GM23338 (cell line): ENCODE measurements around the gene ACAT2. TPM values are rescaled to one million over a fixed set of nuclear protein-coding genes. Genes with fewer than 3 reads are reported as not detected.

Experiments used
- ETS1 ChIP-seq: IDR thresholded peaks from 2 replicates; pipeline ENCODE4 v1.6.1; 2016; ENCODE audit warnings: antibody characterized with exemption
- EZH2 ChIP-seq: fragments of 200-600 bp; sonication (generic); IDR thresholded peaks from one replicate; pipeline ENCODE4 v1.8.0; 2017; ENCODE audit warnings: antibody characterized with exemption, mild to moderate bottlenecking, low read depth; ENCODE audit not compliant: unreplicated experiment
- JUNB ChIP-seq: IDR thresholded peaks from one replicate; pipeline ENCODE4 v1.6.1; 2016; ENCODE audit warnings: antibody characterized with exemption; ENCODE audit not compliant: unreplicated experiment
- STAT1 ChIP-seq: IDR thresholded peaks from one replicate; pipeline ENCODE4 v1.6.1; 2016; ENCODE audit warnings: antibody characterized with exemption; ENCODE audit not compliant: unreplicated experiment
- ZNF462 ChIP-seq: fragments of 250-450 bp; sonication (Bioruptor Pico); IDR thresholded peaks from 2 replicates; pipeline ENCODE4 v1.5.0; 2020; ENCODE audit warnings: mild to moderate bottlenecking, moderate library complexity
- polyA plus RNA-seq: library from polyadenylated mRNA; unstranded; fragments of >200 nt; fragmentation: Nextera tagmentation; extraction: Ambion mirVana; gene quantifications from 2 replicates; pipeline ENCODE4 v1.2.1, GENCODE V29; 2016
- total RNA-seq: library from RNA; depleted of rRNA; stranded (reverse); fragments of >200 nt; shearing (Covaris generic); gene quantifications from 2 replicates; pipeline ENCODE4 v1.2.3, GENCODE V29; 2014
- TF ChIP-seq, protein P1 (sequence below), 2 experiments: fragments of 200-600 bp in 1 of 2; sonication (generic) in 1 of 2; conservative IDR thresholded peaks; 2 replicates each; pipeline versions ENCODE4 v1.5.1 to v1.6.1; 2016 to 2017; ENCODE audit warnings: antibody characterized with exemption in 2 of 2, low read depth in 2 of 2, mild to moderate bottlenecking in 2 of 2, moderate library complexity in 1 of 2
- TF ChIP-seq, protein P2 (sequence below): IDR thresholded peaks from one replicate; pipeline ENCODE4 v1.6.1; 2018; ENCODE audit warnings: antibody characterized with exemption; ENCODE audit not compliant: unreplicated experiment

ACAT2 gene
- total and polyA plus RNA-seq, 2 experiments from 2014 or later: 108 to 151 TPM

- TF ChIP-seq ZNF462 (CRISPR knock-in tag) (no peak), EZH2 (no peak), JUNB (no peak), ETS1 (no peak), STAT1 (no peak)
- TF ChIP-seq, protein P1, sequence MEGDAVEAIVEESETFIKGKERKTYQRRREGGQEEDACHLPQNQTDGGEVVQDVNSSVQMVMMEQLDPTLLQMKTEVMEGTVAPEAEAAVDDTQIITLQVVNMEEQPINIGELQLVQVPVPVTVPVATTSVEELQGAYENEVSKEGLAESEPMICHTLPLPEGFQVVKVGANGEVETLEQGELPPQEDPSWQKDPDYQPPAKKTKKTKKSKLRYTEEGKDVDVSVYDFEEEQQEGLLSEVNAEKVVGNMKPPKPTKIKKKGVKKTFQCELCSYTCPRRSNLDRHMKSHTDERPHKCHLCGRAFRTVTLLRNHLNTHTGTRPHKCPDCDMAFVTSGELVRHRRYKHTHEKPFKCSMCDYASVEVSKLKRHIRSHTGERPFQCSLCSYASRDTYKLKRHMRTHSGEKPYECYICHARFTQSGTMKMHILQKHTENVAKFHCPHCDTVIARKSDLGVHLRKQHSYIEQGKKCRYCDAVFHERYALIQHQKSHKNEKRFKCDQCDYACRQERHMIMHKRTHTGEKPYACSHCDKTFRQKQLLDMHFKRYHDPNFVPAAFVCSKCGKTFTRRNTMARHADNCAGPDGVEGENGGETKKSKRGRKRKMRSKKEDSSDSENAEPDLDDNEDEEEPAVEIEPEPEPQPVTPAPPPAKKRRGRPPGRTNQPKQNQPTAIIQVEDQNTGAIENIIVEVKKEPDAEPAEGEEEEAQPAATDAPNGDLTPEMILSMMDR (conservative IDR thresholded peaks at IDR 0.05; ENCODE audit: low read depth in 2 of 2): no peak
- TF ChIP-seq, protein P2, sequence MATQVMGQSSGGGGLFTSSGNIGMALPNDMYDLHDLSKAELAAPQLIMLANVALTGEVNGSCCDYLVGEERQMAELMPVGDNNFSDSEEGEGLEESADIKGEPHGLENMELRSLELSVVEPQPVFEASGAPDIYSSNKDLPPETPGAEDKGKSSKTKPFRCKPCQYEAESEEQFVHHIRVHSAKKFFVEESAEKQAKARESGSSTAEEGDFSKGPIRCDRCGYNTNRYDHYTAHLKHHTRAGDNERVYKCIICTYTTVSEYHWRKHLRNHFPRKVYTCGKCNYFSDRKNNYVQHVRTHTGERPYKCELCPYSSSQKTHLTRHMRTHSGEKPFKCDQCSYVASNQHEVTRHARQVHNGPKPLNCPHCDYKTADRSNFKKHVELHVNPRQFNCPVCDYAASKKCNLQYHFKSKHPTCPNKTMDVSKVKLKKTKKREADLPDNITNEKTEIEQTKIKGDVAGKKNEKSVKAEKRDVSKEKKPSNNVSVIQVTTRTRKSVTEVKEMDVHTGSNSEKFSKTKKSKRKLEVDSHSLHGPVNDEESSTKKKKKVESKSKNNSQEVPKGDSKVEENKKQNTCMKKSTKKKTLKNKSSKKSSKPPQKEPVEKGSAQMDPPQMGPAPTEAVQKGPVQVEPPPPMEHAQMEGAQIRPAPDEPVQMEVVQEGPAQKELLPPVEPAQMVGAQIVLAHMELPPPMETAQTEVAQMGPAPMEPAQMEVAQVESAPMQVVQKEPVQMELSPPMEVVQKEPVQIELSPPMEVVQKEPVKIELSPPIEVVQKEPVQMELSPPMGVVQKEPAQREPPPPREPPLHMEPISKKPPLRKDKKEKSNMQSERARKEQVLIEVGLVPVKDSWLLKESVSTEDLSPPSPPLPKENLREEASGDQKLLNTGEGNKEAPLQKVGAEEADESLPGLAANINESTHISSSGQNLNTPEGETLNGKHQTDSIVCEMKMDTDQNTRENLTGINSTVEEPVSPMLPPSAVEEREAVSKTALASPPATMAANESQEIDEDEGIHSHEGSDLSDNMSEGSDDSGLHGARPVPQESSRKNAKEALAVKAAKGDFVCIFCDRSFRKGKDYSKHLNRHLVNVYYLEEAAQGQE: no peak
Measured at GRCh38 chr6:159742165-159742564, 19.7 kb upstream of the ACAT2 start (continued).
